Muscle of arm (tissue), 14 donors: ENCODE results near the gene CSRP3. TPM values are rescaled to one million over a fixed set of nuclear protein-coding genes. Genes with fewer than 3 reads are reported as not detected.

Experiments used
- DNase-seq: peaks from one replicate; pipeline ENCODE4 v3.0.0-alpha.2; 2013
- long read RNA-seq, 11 donors: transcript quantifications; one replicate each; lab custom pipeline, GENCODE V29; 2026
- polyA plus RNA-seq, 12 donors: library from polyadenylated mRNA; unstranded; fragments of 120-200 nt; gene quantifications; one replicate each; pipeline ENCODE4 v1.2.1, GENCODE V29; 2013; ENCODE audit not compliant: insufficient read length in 12 of 12

The CSRP3 gene
- polyA plus RNA-seq, result 100 to 1,000 TPM in 11 of 12 donors, not detected in 1; 145 to 810 (median 666) TPM
- long read RNA-seq, donor 1, result 0 reads
- long read RNA-seq, donor 2, transcript CSRP3-201 (6 exons, 971 nt), result major isoform, 472 of 715 reads
- long read RNA-seq, donor 2, transcript CSRP3-204 (4 exons, 890 nt), result minor isoform, 5 of 715 reads
- long read RNA-seq, donor 2, partial matches to known transcripts, result 203 of 715 reads
- long read RNA-seq, donor 2, other reads (novel, unspliced or antisense), result 31 of 715 reads
- long read RNA-seq, donor 3, transcript CSRP3-201 (6 exons, 971 nt), result major isoform, 157 of 255 reads
- long read RNA-seq, donor 3, partial matches to known transcripts, result 90 of 255 reads
- long read RNA-seq, donor 3, other reads (novel, unspliced or antisense), result 5 of 255 reads
- long read RNA-seq, donor 4, transcript CSRP3-201 (6 exons, 971 nt), result major isoform, 153 of 226 reads
- long read RNA-seq, donor 4, partial matches to known transcripts, result 71 of 226 reads
- long read RNA-seq, donor 4, other reads (novel, unspliced or antisense), result 0 of 226 reads
- long read RNA-seq, donor 5, result 0 reads
- long read RNA-seq, donor 6, transcript CSRP3-201 (6 exons, 971 nt), result major isoform, 220 of 355 reads
- long read RNA-seq, donor 6, transcript CSRP3-204 (4 exons, 890 nt), result minor isoform, 8 of 355 reads
- long read RNA-seq, donor 6, partial matches to known transcripts, result 116 of 355 reads
- long read RNA-seq, donor 6, other reads (novel, unspliced or antisense), result 6 of 355 reads
- long read RNA-seq, donor 7, transcript CSRP3-201 (6 exons, 971 nt), result major isoform, 157 of 223 reads
- long read RNA-seq, donor 7, partial matches to known transcripts, result 59 of 223 reads
- long read RNA-seq, donor 7, other reads (novel, unspliced or antisense), result 0 of 223 reads
- long read RNA-seq, donor 8, transcript CSRP3-201 (6 exons, 971 nt), result major isoform, 380 of 590 reads
- long read RNA-seq, donor 8, partial matches to known transcripts, result 193 of 590 reads
- long read RNA-seq, donor 8, other reads (novel, unspliced or antisense), result 10 of 590 reads
- long read RNA-seq, donor 9, transcript CSRP3-201 (6 exons, 971 nt), result major isoform, 151 of 230 reads
- long read RNA-seq, donor 9, partial matches to known transcripts, result 76 of 230 reads
- long read RNA-seq, donor 9, other reads (novel, unspliced or antisense), result 0 of 230 reads
- long read RNA-seq, donor 10, transcript CSRP3-201 (6 exons, 971 nt), result major isoform, 339 of 546 reads
- long read RNA-seq, donor 10, transcript CSRP3-206 (5 exons, 735 nt), result minor isoform, 7 of 546 reads
- long read RNA-seq, donor 10, transcript CSRP3-204 (4 exons, 890 nt), result minor isoform, 7 of 546 reads
- long read RNA-seq, donor 10, partial matches to known transcripts, result 180 of 546 reads
- long read RNA-seq, donor 10, other reads (novel, unspliced or antisense), result 12 of 546 reads
- long read RNA-seq, donor 11, transcript CSRP3-206 (5 exons, 735 nt), result minor isoform, 6 of 474 reads
- long read RNA-seq, donor 11, transcript CSRP3-201 (6 exons, 971 nt), result major isoform, 304 of 474 reads
- long read RNA-seq, donor 11, transcript CSRP3-204 (4 exons, 890 nt), result minor isoform, 9 of 474 reads
- long read RNA-seq, donor 11, partial matches to known transcripts, result 144 of 474 reads
- long read RNA-seq, donor 11, other reads (novel, unspliced or antisense), result 10 of 474 reads

DNA sequence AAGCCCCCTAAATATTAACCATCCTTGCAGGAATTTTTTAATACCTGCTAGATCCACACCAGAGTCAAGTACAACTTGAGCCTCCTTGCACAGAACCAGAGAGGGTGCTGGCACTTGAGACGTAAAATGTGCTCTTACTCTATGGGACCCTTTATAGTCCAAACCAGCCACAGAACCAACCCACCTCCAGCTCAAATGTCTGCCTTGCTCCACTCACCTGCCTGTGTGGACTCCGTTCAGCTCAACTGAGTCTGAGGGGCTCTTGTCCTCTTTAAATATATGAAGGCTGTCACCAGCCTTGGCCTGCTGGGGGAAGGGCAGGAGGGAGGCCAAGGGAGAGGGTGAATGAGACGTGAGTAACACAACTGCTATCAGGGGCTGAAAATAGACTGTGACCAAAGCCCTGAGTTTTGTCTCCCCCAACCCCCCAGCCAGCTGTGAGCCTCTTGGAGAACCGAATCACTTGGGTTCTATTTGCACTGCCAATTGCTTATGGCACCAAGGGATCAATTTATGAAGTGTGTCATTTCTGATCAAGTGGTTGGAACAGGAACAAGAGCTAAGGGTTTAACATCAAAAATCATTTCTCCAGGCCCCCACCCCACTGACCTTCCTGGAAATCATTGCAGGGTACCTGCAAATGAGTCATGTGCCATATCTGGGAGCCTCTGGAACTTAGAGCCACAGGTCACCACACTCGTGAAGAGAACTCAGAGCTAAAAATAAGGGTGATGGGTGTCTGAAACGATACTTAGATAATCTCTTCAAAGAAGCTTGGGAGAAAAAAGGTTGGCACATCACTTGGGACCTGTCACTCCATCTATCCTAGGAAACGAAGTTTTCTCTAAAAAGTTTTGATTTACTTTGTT lies at the start of gene CSRP3:
Gene CSRP3 (minus strand): TSS at position 247 of the 869 bp plus-strand sequence. CDS start 9,535 bp downstream, outside the sequence.
- no peak for DNase-seq

DNA sequence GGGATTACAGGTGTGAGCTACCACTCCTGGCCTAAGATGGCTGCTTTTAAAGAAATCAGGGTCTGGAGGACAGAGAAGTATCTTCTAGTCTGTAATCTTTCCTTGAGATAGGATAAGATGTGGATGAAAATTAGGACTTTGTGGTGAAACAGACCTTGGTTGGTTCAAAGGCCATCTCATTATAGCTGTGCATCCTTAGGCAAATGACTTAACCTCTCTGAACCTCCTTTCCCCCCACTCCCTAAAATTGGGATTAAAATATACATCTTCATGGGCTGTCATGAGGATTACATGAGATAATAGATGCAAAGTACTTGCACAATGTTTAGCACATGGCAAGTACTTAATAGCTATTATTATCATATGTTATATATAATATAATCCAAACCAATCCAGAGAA lies 49.8 kb upstream of the CSRP3 start:
- no peak for DNase-seq

DNA sequence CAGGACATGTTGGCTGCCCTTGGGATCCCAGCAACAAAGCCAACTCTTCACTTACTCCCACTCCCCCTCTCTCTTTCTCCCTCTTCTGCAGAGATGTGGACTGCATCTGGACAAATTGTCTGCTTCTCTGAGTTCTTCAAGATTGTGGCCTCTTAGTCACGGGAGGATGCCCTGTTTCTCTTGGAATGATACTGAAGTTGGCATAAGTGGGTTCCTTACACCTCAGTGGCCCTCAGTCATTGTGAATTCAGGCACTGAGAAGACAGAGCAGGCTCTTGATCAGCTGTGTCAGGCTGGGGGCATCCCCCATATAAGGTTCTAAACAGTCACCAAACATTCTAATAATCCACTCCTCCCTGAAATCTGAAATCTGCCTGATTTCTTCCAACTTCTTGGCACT lies 45.0 kb upstream of the CSRP3 start:
- no peak for DNase-seq

DNA sequence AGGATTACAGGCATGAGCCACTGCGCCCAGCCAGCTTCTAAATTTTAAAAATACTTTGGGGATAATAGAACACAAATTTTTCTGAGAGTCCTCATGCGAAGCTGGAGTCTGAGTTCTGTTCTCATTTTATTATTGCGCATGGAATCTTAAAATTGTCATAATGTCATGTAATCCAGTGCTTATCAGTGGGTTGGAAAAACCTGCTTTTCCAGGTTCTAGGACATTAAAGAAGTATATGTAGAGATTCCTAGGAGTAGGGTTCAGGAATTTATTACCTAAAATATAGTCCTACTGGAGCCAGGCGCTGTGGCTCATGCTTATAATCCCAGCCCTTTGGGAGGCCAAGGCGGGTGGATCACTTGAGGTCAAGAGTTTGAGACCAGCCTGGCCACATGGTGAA lies 43.6 kb upstream of the CSRP3 start:
- DNase-seq, result no peak

DNA sequence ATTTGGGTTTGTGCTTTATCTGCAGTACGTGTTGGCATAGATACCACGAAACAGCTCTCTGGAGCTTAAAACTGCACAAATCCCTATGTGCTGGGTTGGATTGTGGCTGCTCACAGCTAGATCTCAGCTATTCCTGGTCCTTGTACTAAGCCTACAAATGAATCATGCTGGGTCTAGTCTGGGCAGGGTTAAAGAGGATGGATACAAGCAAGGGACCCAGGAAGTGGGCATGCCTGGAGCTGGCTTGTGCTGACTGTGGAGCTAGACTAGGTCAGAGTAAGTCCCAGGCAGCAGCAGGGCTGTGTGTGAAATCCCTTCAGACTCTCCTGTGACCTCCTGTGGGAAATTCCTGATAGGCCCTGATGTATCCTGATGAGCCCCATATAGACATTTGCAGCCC lies 42.8 kb upstream of the CSRP3 start:
- DNase-seq, result no peak

DNA sequence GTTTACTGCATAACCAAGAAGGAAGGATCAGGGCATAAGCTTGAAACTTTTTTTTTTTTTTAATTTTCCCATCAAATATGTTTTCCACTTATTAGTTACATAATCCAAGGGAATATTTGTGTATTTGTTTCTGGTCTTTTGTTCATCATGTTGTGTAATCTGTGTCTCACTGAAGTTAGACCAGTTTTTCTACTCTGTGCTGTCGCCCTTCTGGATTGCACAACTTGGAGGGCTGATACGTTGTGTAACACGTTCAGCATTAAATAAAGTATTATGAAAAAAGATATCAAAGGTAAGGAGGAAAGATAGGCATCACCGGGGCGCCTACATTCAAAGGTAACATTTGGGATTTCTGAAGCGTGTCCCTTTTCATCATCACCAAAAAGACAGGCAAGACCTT lies 42.3 kb upstream of the CSRP3 start:
- no peak for DNase-seq

DNA sequence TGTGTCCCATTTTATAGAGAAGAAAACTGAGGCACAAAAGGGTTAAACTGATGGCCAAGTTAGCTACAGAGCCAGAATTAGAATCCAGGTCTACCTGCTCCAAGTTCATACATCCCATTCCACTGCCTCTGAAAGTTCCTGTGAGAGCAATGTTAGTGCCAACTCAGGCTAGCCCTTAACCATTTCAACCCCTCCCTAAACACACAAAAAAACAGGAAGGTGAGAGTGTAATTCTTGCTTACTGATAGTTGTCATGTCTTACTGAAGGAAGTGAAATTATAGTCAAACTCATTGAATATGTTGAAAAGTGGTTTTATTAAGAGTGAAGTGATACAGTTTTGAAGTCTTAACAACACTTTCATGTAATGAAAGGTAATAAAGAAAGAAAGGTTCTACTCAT lies 41.8 kb upstream of the CSRP3 start:
- no peak for DNase-seq

DNA sequence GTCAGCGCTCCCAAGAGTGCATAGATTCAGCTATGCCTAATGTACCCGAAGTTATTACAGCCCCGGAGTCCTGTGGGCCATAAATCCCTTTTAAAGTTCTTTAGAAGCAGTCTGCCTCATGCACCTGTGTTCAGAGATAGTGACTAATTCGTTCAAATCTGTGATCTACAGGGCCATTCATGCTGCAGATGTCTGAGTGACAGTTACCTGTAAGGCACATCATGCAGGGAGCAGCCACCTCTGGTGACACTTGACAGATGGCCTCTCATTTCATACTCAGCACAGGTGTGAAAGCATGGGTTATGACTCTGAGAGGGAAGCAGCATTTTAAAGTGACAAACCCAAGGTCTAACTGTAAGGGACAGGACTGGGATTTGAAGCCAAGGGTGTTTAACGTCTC lies 41.4 kb upstream of the CSRP3 start:
- no peak for DNase-seq

DNA sequence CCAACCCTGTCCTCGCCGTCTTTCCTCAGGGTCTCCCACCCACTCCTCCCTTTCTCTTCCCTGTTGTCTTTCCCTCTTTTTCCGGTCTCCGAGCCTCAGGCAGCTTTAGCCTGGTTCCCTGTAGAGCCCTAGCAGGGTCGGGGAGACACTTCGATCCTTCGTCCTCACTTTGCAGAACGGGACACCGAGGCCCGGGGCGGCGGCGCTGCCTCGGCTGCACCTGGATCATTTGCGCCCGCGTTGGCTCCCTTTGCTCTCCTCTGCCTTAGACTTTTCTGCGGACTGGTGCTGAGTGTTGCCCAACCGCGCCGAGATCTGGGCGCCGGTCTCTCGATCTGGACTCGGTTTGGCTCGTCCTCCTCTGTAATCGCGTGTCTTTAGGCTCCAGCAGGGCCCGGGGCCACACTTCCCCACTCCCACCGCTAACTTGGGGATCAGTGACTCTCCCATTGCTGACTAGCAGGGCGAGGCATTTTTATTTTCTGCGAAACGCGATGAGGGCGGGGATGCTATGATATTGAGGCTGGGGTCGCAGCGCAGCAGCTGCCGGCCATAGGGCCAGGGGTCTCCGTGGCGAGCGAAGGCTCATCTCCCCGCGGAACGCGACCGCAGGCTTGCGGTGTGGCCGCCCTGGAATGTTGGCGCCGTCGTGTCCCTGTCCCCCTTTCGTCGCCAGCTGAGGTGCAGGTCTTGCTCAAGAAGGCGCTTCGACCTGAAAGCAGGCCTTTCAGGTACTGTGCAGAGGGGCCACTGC lies 40.6 kb upstream of the CSRP3 start:
- DNase-seq, result no peak

DNA sequence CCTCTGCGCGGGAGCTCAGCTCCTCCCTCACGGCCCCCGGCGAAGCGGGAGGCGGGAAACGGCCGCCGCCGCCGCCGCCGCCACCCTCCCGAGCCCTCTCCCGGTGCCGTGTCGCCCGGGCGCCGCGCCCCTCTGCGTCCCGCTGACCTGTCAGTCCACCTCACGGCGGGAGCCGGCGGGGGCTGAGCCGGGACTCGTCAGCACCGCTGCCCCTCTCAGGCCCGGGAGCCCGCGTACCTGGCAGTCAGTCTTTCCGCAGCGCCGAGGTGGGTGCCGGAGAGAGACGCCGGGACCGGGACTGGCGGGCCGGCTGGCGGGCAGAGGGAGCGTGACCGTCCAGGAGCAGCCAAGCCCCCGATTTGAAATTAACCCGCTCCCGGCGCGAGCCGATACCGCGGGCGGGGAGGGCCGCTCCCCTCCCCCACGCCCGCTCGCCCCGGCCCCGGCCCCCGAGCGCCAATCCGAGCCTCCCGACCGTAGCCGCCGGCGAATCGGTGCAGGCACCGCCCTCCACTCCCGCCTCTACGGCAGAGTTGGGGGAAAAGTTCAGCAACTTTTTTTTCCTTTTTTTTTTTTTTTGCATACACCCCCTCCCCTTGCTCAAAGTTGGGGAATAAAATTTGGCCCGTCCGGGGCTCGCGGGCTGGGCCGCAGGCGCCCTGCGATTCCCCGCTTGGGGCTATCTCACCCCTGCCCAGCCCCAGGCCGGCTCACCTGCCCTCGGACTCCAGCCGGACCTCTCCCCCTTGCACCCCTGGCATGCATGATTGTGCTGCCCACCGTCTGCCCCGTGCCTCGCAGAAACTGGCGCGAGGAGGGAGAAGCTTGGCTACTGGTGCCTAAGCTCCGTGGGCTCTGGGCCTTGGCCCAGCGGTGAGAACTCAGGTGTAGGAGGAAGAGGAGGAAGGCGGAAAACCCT lies 39.7 kb upstream of the CSRP3 start:
- no peak for DNase-seq

DNA sequence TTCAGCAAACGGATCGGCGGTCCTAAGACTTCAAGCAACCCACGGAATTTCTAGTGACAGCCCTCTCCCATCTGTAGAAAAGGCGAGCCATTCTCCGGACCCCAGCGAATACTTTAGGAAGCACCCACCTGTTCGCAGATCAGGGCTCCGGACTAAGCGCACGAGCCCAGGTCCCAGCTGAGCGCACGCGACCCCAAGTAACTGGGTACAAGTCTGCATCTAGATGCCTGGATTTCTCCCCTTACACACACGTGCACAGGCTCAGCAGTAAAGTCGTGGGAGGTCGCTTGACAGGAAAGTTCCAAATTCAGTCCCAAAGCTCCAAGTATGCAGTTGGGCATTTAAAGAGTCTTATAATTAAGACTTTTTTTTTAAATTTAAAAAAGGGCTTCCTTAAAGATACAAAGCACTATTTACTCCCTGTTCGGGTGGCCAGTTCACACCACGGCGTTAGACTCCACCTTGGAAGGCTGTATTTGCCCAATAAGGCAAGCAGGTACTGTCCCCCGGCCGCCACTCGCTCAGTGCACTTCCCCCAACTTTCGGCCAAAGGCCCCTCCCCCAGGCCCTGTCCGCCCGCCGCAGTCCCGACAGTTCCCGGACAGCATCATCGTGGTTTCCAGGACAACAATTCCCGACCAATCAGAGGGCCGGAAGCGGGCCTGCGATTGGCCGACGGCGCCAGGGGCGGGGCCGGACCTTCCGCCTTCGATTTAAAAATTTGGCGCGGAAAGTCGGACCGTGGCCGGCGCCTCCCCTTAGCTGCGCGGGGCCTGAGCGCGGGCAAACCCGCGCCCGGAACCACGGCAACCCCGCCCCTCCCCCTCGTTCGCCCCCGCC lies 38.9 kb upstream of the CSRP3 start, which contains the start of gene E2F8:
Gene E2F8 (minus strand): TSS at position 526 of the 840 bp plus-strand sequence. CDS start 824 bp downstream, outside the sequence.
- peak; percentile 95 for DNase-seq

DNA sequence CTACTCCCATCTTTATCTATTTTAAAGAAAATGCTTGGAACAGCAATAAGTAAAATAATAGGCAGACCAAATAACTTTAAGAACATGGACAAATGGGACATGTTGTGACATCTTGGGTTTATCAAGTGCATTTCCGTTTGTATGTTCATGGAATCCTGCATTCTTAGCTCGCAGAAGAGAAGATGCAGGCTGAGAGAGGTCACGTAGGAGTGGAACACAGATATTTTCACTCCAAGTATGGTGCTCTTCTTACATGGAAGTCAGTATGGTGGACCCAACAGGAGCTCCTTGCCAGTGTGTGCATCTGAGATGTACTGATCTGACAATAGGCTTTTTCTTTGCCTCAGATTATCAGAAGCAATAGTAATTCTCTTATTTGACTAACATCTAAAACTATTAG lies 37.3 kb upstream of the CSRP3 start:
- DNase-seq, result no peak

DNA sequence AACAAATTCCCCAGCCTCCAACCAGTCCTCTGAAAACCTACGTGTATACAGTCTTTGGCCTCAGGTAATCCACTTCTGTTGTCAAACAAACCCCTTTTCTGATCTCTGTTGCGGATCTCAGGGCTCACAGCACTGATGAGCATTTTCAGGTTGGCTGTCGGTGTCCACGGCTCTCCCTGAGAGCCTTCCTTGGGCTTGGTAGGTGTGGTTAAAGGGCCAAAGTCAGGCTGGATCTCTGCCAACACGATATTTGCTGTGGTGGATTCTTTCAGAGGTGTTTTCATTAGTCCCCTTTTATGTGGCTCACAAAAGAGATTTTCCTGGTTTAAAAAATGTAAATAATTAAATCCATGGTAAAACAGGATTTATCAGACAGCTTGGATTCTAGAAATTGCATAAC lies 36.0 kb upstream of the CSRP3 start:
- no peak for DNase-seq

DNA sequence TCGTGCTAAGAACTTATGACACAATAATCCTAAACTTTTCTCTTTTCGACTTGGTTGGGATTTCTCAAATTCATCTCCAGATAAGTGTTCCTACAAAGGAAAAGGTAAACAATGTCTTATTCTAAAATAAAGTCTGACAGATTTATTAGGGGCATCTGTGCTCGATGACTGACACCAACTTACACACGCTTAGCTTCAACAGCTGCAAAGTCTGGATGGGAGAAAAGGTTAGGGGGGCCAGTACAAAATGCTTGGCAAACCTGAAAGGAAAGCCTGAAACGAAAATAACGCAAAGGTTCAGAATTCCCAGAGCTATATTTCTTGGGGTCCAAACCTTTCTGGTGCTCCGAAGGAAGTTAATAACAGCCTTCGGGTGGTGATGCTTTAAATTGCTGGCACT lies 35.6 kb upstream of the CSRP3 start:
- DNase-seq, result no peak

DNA sequence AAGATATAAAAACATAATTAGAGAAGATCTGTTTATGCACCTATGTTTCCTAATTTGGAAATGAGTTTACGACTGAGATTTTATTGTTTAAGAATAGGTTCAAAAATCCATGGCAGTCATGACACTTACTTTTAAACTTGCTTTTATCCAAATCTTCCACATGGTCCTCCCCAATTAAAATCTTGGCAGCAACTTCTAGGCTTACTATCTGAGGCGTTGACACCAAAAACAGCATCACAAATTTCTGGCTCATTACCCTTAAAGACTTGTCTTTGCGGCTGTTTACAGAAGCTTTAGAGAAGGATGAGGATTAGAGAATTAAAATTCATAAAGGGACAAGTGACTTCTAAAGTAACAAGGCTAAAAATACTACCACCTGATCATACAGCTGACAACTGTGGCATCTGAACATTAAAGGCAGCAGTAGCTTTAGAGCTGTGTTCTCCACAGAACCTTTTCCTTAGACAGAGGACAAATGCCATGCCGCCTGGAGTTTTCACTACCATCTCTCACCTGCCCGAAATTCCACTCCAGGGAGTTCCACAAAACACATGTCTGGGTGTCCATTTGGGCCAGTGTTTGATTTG lies 32.5 kb upstream of the CSRP3 start:
- DNase-seq, result no peak

DNA sequence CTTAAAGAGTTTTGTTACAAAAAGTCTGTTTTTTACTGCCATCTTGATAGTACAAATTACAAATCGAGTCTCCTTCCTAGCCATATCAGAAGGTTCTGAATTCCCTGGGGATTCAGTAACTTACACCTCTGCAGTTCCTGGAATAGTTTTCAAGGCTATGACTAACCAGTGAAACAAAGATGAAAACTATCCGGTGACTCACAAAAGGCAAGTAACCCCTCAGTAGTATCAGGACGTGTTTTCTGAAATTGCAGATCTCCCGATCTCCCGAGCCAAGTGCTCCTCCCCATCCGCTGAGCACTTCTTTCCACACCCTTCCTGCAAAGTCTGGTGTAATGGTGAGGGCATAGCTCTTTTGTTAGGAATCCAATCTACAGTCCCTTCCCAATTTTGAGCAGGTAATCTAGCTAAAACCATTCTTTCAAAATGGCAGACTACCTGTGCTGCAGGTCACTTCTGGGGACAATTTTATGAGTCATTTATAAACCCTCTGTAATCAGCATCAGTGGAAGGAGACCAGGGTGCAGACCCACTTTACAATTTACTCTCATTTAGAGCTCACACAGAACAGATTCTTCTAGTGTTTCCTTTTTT lies 31.2 kb upstream of the CSRP3 start:
- no peak for DNase-seq
